Parathyroid adenoma (tissue), 2 donors: ENCODE measurements around the gene BMP8A.
"Not testable (repeated sequence)": the region's sequence is repeated elsewhere in the genome, so short reads cannot be mapped to it uniquely, and the experiment has no call there.

Experiments used
- H2AFZ ChIP-seq: fragments of 300-600 bp; sonication (generic); one replicate; pipeline ENCODE4 v1.7.0; 2017; ENCODE audit warnings: antibody characterized with exemption, mild to moderate bottlenecking
- H3K27ac ChIP-seq: fragments of 300-600 bp; sonication (generic); one replicate; pipeline ENCODE4 v1.7.0; 2017
- H3K27me3 ChIP-seq: fragments of 300-600 bp; sonication (generic); one replicate; pipeline ENCODE4 v1.7.0; 2017; ENCODE audit warnings: low read length; ENCODE audit not compliant: control insufficient read depth, insufficient read depth
- H3K36me3 ChIP-seq: fragments of 300-600 bp; sonication (generic); one replicate; pipeline ENCODE4 v1.7.0; 2017; ENCODE audit warnings: low read length; ENCODE audit not compliant: control insufficient read depth, insufficient read depth
- H3K4me1 ChIP-seq: fragments of 300-600 bp; sonication (generic); one replicate; pipeline ENCODE4 v1.7.0; 2017; ENCODE audit warnings: control low read depth
- H3K4me2 ChIP-seq: fragments of 300-600 bp; sonication (generic); one replicate; pipeline ENCODE4 v1.7.0; 2017; ENCODE audit warnings: low read length
- H3K4me3 ChIP-seq: fragments of 300-600 bp; sonication (generic); one replicate; pipeline ENCODE4 v1.7.0; 2017; ENCODE audit warnings: low read depth, low read length
- H3K79me2 ChIP-seq: fragments of 300-600 bp; sonication (generic); one replicate; pipeline ENCODE4 v1.7.0; 2017; ENCODE audit warnings: control low read depth
- H3K9ac ChIP-seq: fragments of 300-600 bp; sonication (generic); one replicate; pipeline ENCODE4 v1.7.0; 2017; ENCODE audit warnings: mild to moderate bottlenecking
- H3K9me3 ChIP-seq: fragments of 300-600 bp; sonication (generic); one replicate; pipeline ENCODE4 v1.7.0; 2017; ENCODE audit warnings: low read length; ENCODE audit not compliant: control insufficient read depth
- TF ChIP-seq, protein P1 (sequence below): fragments of 300-600 bp; sonication (generic); IDR thresholded peaks from one replicate; pipeline ENCODE4 v1.7.0; 2017; ENCODE audit warnings: antibody characterized with exemption, mild to moderate bottlenecking
- donor health status: primary hyperparathyroidism.

BMP8A gene

DNA sequence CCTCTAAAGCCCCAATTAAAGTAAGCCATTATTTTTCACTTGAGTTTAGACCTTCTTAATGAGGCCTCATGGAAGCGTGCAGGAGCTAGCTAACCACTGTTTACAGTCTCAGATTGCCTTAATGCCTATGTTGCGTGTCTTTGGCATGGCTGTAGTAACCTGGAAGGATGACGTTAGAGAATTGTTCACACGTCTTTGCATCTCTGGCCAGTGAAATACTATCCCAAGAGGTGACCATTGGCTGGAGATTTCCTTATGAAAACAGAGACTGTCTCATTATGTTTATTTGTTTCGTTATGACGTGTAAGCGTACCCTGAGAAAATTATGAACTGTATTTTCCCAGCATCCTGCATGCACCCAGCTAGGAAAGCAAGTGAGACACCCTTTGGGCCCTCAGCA, 18.6 kb upstream of the BMP8A start:
- no peak overlapping the region for H2AFZ ChIP-seq
- no peak overlapping the region for H3K4me2 ChIP-seq
- TF ChIP-seq, protein P1, sequence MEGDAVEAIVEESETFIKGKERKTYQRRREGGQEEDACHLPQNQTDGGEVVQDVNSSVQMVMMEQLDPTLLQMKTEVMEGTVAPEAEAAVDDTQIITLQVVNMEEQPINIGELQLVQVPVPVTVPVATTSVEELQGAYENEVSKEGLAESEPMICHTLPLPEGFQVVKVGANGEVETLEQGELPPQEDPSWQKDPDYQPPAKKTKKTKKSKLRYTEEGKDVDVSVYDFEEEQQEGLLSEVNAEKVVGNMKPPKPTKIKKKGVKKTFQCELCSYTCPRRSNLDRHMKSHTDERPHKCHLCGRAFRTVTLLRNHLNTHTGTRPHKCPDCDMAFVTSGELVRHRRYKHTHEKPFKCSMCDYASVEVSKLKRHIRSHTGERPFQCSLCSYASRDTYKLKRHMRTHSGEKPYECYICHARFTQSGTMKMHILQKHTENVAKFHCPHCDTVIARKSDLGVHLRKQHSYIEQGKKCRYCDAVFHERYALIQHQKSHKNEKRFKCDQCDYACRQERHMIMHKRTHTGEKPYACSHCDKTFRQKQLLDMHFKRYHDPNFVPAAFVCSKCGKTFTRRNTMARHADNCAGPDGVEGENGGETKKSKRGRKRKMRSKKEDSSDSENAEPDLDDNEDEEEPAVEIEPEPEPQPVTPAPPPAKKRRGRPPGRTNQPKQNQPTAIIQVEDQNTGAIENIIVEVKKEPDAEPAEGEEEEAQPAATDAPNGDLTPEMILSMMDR = no peak
- H3K9ac ChIP-seq = no peak overlapping the region
- no peaks in the 10 kb centered on the region for H3K27me3 ChIP-seq
- no peaks in the 10 kb centered on the region for H3K79me2 ChIP-seq
- H3K4me1 ChIP-seq = no peaks in the 10 kb centered on the region
- H3K27ac ChIP-seq = no peak overlapping the region
- H3K36me3 ChIP-seq = no peaks in the 10 kb centered on the region
- H3K9me3 ChIP-seq = no peaks in the 10 kb centered on the region
- H3K4me3 ChIP-seq = no peak overlapping the region

DNA sequence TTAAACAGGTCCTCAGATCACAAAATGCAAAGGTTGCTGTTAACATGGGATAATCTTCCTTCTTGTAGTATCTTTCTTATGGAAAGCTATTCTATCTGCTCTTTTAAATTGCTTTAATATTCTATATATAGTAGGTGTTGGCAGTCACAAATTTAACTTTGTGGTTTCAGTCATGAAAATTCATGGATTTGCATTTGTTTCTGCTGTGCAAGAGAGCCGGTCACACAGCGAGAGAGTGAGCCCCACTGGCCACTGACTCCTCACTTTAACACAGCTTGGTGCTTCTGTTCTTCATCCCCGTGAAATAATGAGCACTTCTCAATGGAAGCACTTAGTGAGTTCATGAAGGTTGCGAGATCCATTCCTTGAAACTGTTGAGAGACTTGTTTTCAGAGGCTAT, 18.1 kb upstream of the BMP8A start:
- H3K27me3 ChIP-seq = no peaks in the 10 kb centered on the region
- H3K9me3 ChIP-seq = no peaks in the 10 kb centered on the region
- H3K79me2 ChIP-seq = no peaks in the 10 kb centered on the region
- TF ChIP-seq, protein P1 = no peak
- H3K9ac ChIP-seq = no peak overlapping the region
- H3K4me2 ChIP-seq = no peak overlapping the region
- H3K27ac ChIP-seq = no peak overlapping the region
- H3K36me3 ChIP-seq = no peaks in the 10 kb centered on the region
- no peaks in the 10 kb centered on the region for H3K4me1 ChIP-seq
- H3K4me3 ChIP-seq = no peak overlapping the region
- no peak overlapping the region for H2AFZ ChIP-seq

DNA sequence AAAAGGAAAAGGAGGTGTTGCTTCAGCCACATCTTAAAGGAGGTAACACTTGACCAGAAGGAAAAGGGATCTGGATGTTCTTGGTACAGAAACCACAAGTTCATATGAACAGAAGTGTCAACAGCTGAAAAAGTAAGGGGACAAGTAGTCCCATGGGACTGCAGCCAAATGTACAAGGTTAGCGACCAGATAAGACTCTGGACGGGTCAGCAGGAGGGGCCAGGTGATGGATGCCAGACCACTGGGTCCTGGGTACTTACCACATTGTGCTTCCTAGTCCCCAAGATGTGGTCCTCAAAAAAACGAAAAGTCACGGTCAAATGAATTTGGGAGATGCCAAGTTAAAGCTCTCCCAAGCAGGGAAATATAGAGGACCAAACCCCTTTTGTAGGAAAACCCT, 16.6 kb upstream of the BMP8A start:
- no peak overlapping the region for H3K4me3 ChIP-seq
- no peak overlapping the region for H2AFZ ChIP-seq
- no peaks in the 10 kb centered on the region for H3K36me3 ChIP-seq
- TF ChIP-seq, protein P1 = no peak
- H3K9me3 ChIP-seq = no peaks in the 10 kb centered on the region
- no peak overlapping the region for H3K9ac ChIP-seq
- H3K27me3 ChIP-seq = no peaks in the 10 kb centered on the region
- no peaks in the 10 kb centered on the region for H3K4me1 ChIP-seq
- H3K4me2 ChIP-seq = no peak overlapping the region
- H3K27ac ChIP-seq = no peak overlapping the region
- H3K79me2 ChIP-seq = no peaks in the 10 kb centered on the region

DNA sequence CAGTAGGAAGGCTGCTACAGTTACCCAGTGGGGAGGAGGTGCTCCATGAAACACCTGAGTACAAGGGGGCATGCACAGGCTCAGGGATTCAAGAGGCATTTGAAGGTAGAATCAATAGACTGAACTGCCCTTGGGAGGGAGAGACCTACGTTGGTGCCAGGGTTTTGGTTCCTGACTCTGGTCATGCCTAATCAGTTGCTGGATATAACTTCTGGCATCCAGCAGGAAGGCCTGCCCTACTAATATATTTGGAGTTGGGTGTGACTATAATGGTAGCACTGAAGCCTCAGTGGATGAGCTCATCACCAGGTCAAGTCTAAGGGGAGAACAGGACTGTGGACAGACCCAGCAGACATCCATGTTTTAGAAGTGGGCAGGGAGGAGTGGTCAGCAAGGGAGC, 15.9 kb upstream of the BMP8A start:
- H3K9me3 ChIP-seq, H3K4me3 ChIP-seq, H3K27me3 ChIP-seq, H3K36me3 ChIP-seq, H3K4me2 ChIP-seq, H2AFZ ChIP-seq, H3K27ac ChIP-seq, H3K4me1 ChIP-seq, H3K79me2 ChIP-seq, H3K9ac ChIP-seq: not testable (repeated sequence)

GRCh38 chr1:39478126-39478915, 13.1 kb upstream of the BMP8A start:
- Histone ChIP-seq H3K36me3 (no peaks in the 10 kb centered on the region), H3K4me1 (no peaks in the 10 kb centered on the region), H2AFZ (no peak overlapping the region), H3K9ac (no peak overlapping the region), H3K4me3 (no peak overlapping the region), H3K27me3 (no peaks in the 10 kb centered on the region), H3K79me2 (no peaks in the 10 kb centered on the region), H3K27ac (no peak overlapping the region), H3K4me2 (no peak overlapping the region), H3K9me3 (no peaks in the 10 kb centered on the region)
- TF ChIP-seq, protein P1 = no peak
